Suprapubic skin (tissue), 4 donors: Measurements from ENCODE around the gene ZNF526. TPM values are rescaled to one million over a fixed set of nuclear protein-coding genes. Genes with fewer than 3 reads are reported as not detected.

Source experiments
- DNase-seq, 2 donors: peaks; one replicate each; pipeline ENCODE4 v3.0.0-alpha.2; 2019; ENCODE audit warnings: low spot score in 2 of 2
- H3K27ac ChIP-seq: fragments of 200-600 bp; sonication (generic); one replicate; pipeline ENCODE4 v1.5.1; 2019
- H3K27me3 ChIP-seq: fragments of 200-600 bp; sonication (generic); one replicate; pipeline ENCODE4 v1.5.1; 2019
- H3K36me3 ChIP-seq: fragments of 200-600 bp; sonication (generic); one replicate; pipeline ENCODE4 v1.5.1; 2019
- H3K4me1 ChIP-seq: fragments of 200-600 bp; sonication (generic); one replicate; pipeline ENCODE4 v1.5.1; 2019
- H3K4me3 ChIP-seq: fragments of 200-600 bp; sonication (generic); one replicate; pipeline ENCODE4 v1.5.1; 2019; ENCODE audit warnings: mild to moderate bottlenecking
- H3K9me3 ChIP-seq: fragments of 200-600 bp; sonication (generic); one replicate; pipeline ENCODE4 v1.5.1; 2019
- CTCF ChIP-seq, 2 donors: fragments of 200-600 bp in 1 of 2; fragments of 450-650 bp in 1 of 2; sonication (generic) in 1 of 2; IDR thresholded peaks; one replicate each; pipeline ENCODE4 v1.5.1; 2016 to 2019; ENCODE audit warnings: antibody characterized with exemption in 2 of 2, mild to moderate bottlenecking in 1 of 2, moderate library complexity in 1 of 2
- EP300 ChIP-seq: sonication (generic); formaldehyde crosslinking; IDR thresholded peaks from one replicate; pipeline ENCODE4 v1.6.1; 2017; ENCODE audit warnings: antibody characterized with exemption
- POLR2A ChIP-seq, 2 donors: fragments of 450-650 bp; IDR thresholded peaks; one replicate each; pipeline ENCODE4 v1.6.1; 2017; ENCODE audit warnings: antibody characterized with exemption in 2 of 2, mild to moderate bottlenecking in 2 of 2, moderate library complexity in 2 of 2
- POLR2AphosphoS5 ChIP-seq, 3 donors: sonication (generic); formaldehyde crosslinking; IDR thresholded peaks; one replicate each; pipeline ENCODE4 v1.6.1; 2017; ENCODE audit warnings: antibody characterized with exemption in 3 of 3
- WGBS: methylation state at CpG from one replicate; pipeline ENCODE4 v1.1.5; 2018; 5-methylcytosine and 5-hydroxymethylcytosine counted together
- total RNA-seq, 4 donors: library from RNA; depleted of rRNA; stranded (reverse); fragments of >200 nt; gene quantifications; one replicate each; pipeline ENCODE4 v1.1.0, GENCODE V29; 2016

ZNF526 gene
- total RNA-seq, 4 donors from 2014 or later: 4.2 to 12.9 (median 8.9) TPM

- TF ChIP-seq POLR2AphosphoS5 (IDR thresholded peaks at IDR 0.05): no peak
- TF ChIP-seq CTCF (IDR thresholded peaks at IDR 0.05): no peak
- TF ChIP-seq EP300: no peak
- no peak for TF ChIP-seq POLR2A (IDR thresholded peaks at IDR 0.05)
- H3K36me3 ChIP-seq: peaks cover 99% of the 10 kb centered on the region
- no peak overlapping the region for H3K27ac ChIP-seq
- no peaks in the 10 kb centered on the region for H3K4me1 ChIP-seq
- no peak overlapping the region for H3K4me3 ChIP-seq
- 97% methylated on average over 10 of the region's 10 CpGs for WGBS
- no peak for DNase-seq
- no peaks in the 10 kb centered on the region for H3K27me3 ChIP-seq
- H3K9me3 ChIP-seq: no peaks in the 10 kb centered on the region
Measured at GRCh38 chr19:42232435-42232834, 12.3 kb downstream of the ZNF526 start.

GRCh38 chr19:42233106-42233505 is 13.0 kb downstream of the ZNF526 start:
- H3K27ac ChIP-seq: no peak overlapping the region
- 72% methylated on average over 6 of the region's 7 CpGs for WGBS
- no peaks in the 10 kb centered on the region for H3K27me3 ChIP-seq
- no peaks in the 10 kb centered on the region for H3K4me1 ChIP-seq
- DNase-seq: no peak
- no peaks in the 10 kb centered on the region for H3K9me3 ChIP-seq
- no peak overlapping the region for H3K4me3 ChIP-seq
- TF ChIP-seq CTCF (IDR thresholded peaks at IDR 0.05) (no peak), POLR2A (IDR thresholded peaks at IDR 0.05) (no peak), EP300 (no peak), POLR2AphosphoS5 (IDR thresholded peaks at IDR 0.05) (no peak)
- peaks cover 94% of the 10 kb centered on the region for H3K36me3 ChIP-seq

- Histone ChIP-seq H3K4me1 (no peaks in the 10 kb centered on the region), H3K27me3 (no peaks in the 10 kb centered on the region), H3K36me3 (peaks cover 87% of the 10 kb centered on the region), H3K9me3 (no peaks in the 10 kb centered on the region), H3K27ac (no peak overlapping the region), H3K4me3 (no peak overlapping the region)
- no peak for TF ChIP-seq CTCF (IDR thresholded peaks at IDR 0.05)
- TF ChIP-seq POLR2AphosphoS5 (IDR thresholded peaks at IDR 0.05): no peak
- TF ChIP-seq EP300: no peak
- TF ChIP-seq POLR2A (IDR thresholded peaks at IDR 0.05): no peak
- WGBS: 95% methylated on average over 6 of the region's 6 CpGs
- no peak for DNase-seq
Measured at GRCh38 chr19:42233678-42234292, 13.7 kb downstream of the ZNF526 start.

GRCh38 chr19:42234364-42234763 is 14.3 kb downstream of the ZNF526 start:
- H3K4me3 ChIP-seq: no peak overlapping the region
- H3K27ac ChIP-seq: no peak overlapping the region
- no peaks in the 10 kb centered on the region for H3K27me3 ChIP-seq
- no peak for DNase-seq
- peaks cover 85% of the 10 kb centered on the region for H3K36me3 ChIP-seq
- 86% methylated on average over 9 of the region's 11 CpGs for WGBS
- no peaks in the 10 kb centered on the region for H3K4me1 ChIP-seq
- TF ChIP-seq CTCF (IDR thresholded peaks at IDR 0.05) (no peak), POLR2A (IDR thresholded peaks at IDR 0.05) (no peak)
- H3K9me3 ChIP-seq: no peaks in the 10 kb centered on the region

GRCh38 chr19:42235181-42235580 is 15.1 kb downstream of the ZNF526 start:
- 70% methylated on average over 5 of the region's 5 CpGs for WGBS
- peaks cover 81% of the 10 kb centered on the region for H3K36me3 ChIP-seq

More at GRCh38 chr19:42235181-42235580, 15.1 kb downstream of the ZNF526 start:
- Histone ChIP-seq H3K4me3 (no peak overlapping the region), H3K9me3 (no peaks in the 10 kb centered on the region), H3K27ac (no peak overlapping the region), H3K27me3 (no peaks in the 10 kb centered on the region), H3K4me1 (peaks cover 5% of the 10 kb centered on the region)
- no peak for DNase-seq
- TF ChIP-seq POLR2AphosphoS5 (IDR thresholded peaks at IDR 0.05): no peak
- no peak for TF ChIP-seq EP300
- no peak for TF ChIP-seq POLR2A (IDR thresholded peaks at IDR 0.05)
